GM12892 (cell line): ENCODE data around the gene DDX51.

Source experiments
- POLR2A ChIP-seq: IDR thresholded peaks from 2 replicates; pipeline ENCODE4 v1.6.1; 2011; ENCODE audit warnings: low read depth, low read length, control low read depth
- POLR2AphosphoS5 ChIP-seq: IDR thresholded peaks from 2 replicates; pipeline ENCODE4 v1.6.1; 2011; ENCODE audit warnings: low read depth, low read length, control low read depth
- TAF1 ChIP-seq: IDR thresholded peaks from 2 replicates; pipeline ENCODE4 v1.6.1; 2011; ENCODE audit warnings: low read depth, mild to moderate bottlenecking, control low read depth, low read length, borderline replicate concordance

DNA sequence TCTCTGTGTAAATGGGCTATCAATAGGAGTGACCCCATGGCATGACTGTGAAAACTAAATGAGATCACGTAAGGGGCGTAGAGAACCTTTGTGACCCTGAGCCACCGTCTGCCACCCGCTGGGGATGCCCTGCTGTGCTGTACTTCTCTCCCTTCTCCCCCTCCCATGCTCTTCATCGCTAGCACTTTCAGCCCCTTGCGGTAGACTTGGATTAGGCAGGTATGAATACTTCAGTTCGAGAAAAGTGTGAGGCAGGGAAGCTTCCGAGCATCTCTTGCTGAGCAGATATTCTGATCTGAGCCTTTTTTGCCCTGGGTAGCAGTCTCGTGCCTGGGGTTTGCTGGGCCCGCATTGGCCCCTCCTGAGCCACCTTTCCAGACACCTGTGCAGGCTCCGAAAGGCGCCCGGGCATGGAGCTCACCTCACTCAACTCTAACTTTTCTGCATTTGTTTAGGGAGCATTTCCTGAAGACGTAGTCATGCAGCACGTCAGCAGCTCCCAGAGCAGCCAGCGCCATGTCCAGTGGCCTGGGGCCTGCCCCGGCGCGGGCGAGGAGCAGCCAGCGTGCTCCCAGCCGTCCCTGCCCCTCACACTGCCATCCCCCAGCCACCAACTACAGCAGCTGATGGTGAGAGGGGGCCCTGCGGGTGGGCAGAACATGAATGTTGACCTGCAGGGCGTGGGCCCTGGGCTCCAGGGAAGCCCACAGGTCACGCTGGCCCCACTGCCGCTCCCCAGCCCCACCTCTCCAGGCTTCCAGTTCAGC is 40.4 kb downstream of the DDX51 start:
- TF ChIP-seq POLR2AphosphoS5 (no peak), POLR2A (no peak), TAF1 (no peak)
